ENCODE results near the gene POLR3H.

Gene POLR3H

DNA sequence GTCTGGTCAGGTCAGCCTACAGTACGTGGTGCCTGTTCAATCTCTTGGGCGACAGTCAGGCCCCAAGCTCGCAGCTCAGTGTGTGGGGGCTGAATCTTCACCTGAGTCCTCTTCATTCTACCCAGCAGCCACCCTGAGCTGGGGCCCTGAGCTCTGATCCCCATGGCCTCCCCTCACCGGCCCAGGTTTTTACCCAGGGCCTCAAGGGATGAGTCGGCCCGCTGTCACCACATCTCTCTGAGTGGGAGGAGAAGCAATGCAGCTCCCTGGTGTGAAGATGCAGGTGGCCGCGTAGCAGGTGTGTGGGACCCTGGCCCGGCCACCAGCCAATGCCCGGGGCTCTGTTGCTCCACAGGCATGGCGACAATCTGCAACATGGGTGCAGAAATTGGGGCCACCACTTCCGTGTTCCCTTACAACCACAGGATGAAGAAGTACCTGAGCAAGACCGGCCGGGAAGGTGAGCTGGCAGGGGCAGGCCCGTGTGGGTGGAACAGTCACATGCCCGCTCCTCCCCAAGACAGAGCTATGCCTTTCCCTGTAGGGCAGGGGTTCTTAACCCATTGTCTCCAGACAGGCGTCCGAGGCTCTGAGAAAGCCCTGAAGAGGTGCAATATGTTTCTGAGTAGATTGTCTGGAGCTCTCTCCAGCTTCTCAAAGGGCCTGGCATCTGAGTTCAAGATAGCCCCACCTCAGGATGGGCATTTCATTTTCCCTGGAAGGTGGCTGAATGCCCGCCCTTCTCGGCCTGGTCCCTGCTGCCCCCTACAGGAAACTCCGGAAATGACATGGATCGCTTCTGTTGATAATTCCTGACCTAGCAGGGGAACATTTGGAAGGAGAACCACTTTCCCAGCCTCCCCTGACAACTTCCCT, 26.9 kb downstream of the POLR3H start:
- DNase-seq (ENCODE audit: low read depth, low spot score) = peak; percentile 82

DNA sequence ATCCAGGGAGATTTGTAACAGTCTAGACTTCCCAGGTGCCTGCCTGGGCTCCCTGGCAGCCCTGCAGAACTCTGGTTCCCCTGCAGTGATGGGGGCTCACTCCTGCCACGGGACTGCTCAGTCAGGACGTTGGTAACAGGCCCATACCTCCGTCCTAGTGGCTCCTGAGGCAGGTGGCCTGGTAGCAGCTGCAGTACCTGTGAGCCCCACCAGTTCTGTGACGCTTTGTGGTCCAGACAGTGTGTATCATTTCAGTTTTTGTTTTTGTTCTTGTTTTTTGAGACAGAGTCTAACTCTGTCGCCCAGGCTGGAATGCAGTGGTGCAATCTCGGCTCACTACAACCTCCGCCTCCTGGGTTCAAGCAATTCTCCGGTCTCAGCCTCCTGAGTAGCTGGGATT, 27.8 kb downstream of the POLR3H start:
- DNase-seq (ENCODE audit: low read depth, low spot score) = no peak

DNA sequence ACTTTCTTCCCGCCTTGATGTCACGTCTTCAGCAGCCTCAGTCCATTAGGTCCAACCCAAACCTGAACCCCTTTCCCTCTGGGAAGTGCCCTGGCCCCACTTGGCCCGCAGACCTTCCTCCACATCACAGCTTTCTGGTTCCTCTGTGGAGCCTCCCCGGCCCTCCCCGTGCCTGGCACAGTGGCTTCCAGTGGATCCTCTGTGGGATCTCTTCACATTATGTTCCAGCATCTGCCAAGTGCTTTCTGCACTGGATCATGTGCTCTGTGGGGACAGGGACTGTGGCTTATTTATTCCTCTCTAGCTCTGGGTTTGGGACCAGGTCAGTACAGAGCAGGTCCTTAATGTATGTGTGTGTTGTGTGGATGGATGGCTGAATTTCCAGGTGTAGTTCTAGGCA, 30.9 kb downstream of the POLR3H start:
- no peak for DNase-seq (ENCODE audit: low read depth, low spot score)

DNA sequence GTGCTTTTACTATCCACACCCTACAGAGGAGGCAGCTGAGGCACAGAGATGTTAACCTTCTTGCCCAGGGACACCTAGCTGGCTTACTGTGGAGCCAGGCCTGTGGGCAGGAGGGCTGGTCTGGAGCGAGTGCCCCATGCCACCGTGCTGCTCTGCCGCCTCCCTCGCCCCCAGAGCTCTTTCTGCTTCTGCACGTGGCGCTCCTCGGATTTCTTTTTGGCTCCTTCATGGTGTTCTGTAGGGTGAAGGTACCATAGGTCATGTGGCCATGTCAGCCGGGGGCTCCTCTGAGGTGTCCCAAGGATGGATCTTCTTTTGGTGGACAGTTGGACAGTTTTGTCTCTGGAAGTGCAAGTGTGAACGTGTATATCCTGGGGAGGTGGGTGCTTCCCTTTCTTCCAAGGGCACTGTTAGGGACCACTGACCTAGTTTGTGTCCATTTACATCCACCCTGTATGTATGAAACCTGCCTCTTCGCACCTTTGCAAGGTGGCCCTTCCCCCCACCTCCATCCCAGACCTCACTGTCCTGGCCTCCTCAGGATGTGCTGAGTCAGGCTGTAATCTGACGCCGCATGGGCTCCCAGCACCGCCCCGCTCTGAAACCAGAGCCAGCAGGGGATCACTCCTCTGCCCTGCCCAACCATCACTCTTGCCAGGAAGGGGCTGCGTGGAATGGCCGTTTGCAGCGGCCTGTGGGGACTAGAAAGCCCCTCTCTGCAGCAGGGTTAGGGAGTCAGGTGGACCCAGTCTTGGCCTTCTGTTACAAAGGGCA, 31.7 kb downstream of the POLR3H start:
- DNase-seq (ENCODE audit: low read depth, low spot score) = peak; percentile 87

DNA sequence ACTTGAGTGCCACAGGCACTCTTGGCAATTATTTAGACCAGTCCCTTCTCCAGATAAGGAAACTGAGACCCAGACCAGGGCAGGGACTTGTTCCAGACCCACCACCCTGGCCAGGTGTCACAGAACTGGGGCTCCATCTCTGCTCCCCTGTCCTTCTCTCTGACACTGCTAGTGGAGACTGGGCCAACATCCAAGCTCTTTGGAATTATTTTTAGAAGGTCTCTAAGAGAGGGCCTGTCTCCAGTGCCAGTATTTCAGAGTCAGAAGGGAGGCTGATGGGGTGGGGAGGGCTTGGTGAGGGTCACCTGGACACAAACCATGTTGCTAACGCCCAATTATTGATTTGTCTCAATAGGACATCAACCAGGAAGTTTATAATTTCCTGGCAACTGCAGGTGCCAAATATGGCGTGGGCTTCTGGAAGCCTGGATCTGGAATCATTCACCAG, 32.7 kb downstream of the POLR3H start:
- DNase-seq (ENCODE audit: low read depth, low spot score) = no peak

DNA sequence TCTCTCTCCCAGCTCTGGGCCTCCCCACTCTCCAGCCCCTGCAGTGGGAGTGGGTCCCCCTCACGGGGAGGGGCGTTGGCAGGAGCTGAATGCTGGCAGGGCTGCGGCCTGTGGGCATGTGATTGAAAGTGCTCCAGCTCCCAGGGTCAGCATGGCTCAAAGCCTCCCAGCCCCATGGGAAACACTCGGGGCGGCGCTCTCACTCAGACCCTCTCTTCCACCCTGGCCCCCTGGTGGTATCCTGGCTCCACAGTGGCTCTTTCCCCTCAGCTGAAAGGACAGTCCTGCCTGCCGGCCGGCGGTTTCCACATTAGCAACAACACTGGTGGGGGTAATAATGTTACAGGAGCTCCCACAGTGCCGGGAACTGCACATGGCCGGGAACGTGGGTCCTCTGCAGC, 35.5 kb downstream of the POLR3H start:
- peak; percentile 63 for DNase-seq (ENCODE audit: low read depth, low spot score)

DNA sequence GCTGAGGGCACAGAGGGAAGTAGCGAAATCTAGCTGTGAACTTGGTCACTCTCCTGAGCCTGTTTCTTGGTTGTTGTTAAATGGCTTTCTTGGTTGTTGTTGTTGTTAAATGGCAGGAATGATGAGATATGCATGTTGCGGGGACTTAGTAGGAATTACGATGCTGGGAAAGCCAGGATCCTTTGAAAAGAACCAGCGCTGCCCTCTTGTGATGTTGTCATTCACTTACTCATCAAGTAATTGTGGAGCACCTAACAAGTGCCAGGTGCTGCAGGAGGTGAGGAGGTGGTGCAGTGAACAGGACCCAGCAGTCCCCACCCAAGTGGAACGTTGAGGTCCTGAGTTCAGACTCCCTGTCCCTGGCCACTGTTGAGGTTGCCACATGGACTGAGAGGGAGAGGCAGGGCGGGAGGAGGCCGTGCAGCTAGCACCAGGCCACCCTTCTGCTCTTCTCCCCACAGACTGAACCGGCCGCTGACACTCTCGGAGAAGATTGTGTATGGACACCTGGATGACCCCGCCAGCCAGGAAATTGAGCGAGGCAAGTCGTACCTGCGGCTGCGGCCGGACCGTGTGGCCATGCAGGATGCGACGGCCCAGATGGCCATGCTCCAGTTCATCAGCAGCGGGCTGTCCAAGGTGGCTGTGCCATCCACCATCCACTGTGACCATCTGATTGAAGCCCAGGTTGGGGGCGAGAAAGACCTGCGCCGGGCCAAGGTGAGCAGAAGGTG, 36.8 kb downstream of the POLR3H start:
- DNase-seq (ENCODE audit: low read depth, low spot score) = no peak

DNA sequence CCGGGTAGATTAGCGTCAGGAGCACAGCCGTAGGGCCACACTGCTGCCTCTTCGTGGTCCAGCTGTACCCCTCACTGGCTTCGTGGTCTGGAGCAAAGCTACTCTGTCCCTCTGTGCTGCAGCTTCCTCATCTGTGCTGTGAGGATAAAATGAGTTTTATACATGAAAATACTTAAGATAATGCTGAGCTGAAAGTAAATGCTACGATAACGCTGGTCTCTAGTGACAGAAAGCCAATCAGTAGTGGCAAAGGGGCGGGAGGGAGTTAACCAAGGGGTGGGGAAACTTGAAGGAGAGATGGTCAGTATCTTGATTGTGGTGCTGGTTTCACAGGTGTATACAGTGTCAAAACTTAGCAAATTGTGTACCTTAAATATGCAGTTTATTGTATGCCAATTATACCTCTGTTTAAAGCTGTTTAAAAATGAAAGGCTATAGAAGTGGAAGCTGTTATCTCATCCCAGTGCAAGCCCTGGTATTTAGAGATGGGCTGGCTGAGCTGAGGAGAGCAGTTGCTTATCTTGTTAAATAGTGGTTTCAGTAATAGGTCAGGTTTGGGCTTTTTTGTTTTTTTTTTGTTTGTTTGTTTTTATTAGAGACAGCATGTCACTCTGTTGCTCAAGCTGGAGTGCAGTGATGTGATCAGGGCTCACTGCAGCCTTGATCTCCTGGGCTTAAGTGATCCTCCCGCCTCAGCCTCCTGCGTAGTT, 38.6 kb downstream of the POLR3H start:
- no peak for DNase-seq (ENCODE audit: low read depth, low spot score)

DNA sequence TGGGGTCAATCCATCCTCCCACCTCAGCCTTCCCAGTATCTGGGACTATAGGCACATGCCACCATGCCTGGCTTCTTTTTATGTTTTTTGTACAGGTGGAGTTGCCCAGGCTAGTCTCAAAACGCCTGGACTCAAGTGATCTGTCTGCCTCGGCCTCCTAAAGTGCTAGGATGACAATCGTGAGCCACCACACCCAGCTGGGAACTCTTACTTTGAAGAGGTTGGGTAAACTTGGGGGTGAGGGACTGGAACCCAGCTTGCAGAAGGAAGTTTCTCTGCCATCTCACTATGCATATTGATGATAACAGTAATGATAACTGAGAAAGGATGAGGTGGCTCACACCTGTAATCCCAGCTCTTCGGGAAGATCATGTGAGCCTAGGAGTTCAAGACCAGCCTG, 39.5 kb downstream of the POLR3H start:
- DNase-seq (ENCODE audit: low read depth, low spot score) = no peak

DNA sequence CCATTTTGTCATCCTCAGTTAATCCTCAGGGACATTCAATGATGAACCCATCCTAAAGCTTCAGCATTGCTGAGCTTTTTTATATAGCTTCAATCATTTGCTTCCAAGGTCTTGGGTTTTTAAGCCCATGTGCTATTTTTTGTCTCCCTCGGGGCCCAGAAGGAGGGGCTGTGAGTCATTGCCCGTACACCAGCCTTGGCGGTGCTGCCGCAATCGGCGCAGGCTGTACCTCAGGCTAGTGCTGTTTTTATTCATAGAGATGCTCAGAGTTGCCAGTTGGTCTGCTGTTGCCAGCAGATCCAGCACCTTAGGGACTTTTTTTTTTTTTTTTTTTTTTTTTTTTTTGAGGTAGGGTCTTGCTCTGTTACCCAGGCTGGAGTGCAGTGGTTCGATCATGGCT, 39.9 kb downstream of the POLR3H start:
- no peak for DNase-seq (ENCODE audit: low read depth, low spot score)

DNA sequence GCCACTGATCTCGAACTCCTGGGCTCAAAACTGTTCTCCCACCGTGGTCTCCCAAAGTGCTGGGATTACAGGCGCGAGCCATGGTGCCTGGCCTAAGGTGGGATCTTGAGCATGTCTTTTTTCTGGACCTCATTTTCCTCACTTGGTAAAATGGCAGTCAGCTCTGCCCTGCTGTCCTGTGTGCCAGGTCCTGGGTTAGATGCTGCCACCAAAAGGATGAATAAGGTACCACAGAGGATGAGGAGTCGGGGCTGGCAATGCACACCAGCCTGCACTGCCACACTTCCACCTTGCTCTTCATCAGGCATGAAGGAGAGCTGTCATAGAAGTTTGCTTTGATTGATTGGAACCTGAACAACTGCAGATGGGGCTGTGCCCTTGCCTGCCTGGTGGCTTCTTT, 43.1 kb downstream of the POLR3H start:
- no peak for DNase-seq (ENCODE audit: low read depth, low spot score)

DNA sequence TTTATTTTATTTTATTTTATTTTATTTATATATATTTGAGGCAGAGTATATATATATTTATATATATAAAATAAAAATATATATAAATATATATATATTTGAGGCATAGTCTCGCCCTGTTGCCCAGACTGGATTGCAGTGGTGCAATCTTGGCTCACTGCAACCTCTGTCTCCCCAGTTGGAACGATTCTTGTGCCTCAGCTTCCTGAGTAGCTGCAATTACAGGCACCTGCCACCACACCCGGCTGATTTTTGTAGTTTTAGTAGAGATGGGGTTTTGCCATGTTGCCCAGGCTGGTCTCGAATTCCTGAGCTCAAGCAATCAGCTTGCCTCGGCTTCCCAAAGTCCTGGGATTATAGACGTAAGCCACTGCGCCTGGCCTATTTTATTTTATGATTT, 44.0 kb downstream of the POLR3H start:
- DNase-seq (ENCODE audit: low read depth, low spot score) = no peak

DNA sequence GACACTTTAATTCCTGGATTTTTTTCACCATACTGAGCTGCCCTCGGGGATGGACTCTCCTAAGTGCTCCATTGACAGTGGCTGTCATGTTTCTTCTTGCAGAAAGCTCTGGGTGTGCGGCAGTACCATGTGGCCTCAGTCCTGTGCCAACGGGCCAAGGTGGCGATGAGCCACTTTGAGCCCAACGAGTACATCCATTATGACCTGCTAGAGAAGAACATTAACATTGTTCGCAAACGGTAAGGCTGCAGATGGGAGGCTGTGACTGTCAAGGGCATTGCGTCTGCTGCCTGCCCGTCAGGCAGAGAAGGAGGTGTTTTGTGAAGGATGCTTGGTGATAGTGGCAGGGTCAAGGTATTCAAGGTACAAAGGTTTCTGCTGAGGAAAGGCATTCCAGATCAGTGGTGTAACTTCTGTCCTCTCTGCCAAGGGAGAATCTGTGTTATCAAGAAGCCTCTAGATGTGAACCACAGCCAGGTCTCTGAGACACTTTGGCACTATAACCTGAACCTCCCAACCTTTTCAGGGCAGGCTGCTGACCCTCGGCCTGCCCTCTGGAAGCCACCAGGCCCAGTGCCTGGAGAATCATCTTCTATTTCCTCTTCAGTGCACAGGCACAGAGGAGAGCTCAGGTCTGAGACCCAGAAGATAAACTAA, 44.5 kb downstream of the POLR3H start:
- no peak for DNase-seq (ENCODE audit: low read depth, low spot score)

DNA sequence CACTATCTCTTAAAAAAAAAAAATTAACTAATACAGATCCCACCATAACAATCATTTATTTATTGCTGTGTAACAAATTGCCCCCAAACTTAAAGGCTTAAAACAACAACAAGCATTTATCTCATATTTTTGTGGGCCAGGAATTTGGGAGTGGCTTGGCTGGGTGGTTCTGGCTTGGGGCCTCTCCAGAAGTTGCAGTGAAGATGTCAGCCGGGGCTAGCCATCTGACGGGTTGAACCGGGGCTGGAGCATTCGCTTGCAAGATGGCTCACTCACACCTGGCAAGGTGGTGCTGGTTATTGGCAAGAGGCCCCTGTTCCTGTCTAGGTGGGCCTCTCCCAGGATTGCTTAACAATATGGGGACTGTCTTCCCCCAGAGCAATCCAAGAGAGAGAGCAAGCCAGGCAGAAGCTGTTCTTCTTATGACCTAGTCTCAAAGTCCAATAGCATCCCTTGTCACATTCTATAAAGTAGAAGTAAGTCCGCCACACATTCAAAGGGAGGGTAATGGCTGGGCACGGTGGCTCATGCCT, 45.9 kb downstream of the POLR3H start:
- no peak for DNase-seq (ENCODE audit: low read depth, low spot score)

DNA sequence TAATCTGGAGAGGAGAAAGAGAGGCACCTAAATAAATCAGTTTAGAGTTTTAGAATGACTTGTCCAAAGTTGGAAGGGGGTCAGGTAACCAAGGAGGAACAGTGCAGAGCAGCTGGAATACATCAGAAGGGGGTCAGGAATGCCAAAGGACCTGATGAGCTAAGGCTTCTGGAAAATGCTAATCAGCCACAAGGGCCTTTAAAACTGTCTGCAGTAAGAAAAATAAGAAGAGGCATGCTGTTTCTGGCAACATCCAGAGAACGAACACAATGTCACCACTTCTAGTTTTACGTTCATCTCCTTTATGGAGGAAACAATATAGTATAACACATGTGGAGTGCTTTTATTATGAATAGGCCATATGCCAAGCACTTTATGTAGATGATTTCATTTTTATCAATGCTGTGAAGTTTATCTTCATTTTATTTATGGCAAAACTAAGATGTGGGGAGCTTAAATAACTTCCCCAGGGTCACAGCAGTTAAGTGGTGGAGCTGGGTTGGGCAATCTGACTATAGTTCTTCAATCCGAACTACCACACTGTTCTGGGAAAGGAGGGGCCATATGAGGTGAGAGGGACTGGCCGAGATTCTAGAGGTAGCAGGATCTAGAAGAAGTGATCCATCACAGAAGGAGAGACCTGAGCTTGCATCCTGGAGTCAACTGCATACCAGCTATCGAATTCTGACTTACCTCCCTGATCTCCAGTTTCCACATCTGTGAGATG, 52.7 kb downstream of the POLR3H start:
- no peak for DNase-seq (ENCODE audit: low read depth, low spot score)

DNA sequence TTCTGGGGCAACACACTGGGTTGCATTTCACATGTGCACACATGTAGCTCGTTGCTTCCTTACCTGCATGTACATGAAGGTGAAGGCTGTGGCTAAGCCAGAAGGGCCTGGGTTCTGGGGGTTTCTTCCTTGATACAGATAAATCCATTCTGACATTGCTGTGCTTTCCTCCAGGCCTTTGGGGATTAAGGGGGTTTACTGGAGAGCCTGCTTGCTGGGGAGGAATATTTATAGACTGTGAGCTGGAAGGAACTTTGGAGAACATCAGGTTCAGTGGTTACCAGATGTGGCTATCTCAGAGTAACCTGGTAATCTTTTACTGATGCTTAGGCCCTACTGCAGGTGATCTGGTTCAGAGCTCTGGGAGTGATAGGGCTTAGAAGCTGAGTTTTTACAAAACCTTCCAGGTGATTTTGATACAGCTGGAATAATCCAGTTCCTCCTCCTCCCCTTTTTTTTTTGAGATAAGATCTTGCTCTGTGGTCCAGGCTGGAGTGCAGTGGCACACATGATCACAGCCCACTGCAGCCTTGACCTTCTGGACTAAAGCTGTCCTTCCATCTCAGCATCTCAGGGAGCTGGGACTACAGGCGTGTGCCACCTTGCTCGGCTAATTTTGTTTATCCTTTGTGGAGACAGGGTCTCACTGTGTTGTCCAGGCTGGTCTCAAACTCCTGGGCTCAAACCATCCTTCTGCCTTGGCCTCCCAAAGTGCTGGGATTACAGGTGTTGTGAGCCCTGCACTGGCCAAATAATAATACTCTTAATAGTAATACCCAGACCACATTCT, 55.5 kb downstream of the POLR3H start:
- no peak for DNase-seq (ENCODE audit: low read depth, low spot score)

DNA sequence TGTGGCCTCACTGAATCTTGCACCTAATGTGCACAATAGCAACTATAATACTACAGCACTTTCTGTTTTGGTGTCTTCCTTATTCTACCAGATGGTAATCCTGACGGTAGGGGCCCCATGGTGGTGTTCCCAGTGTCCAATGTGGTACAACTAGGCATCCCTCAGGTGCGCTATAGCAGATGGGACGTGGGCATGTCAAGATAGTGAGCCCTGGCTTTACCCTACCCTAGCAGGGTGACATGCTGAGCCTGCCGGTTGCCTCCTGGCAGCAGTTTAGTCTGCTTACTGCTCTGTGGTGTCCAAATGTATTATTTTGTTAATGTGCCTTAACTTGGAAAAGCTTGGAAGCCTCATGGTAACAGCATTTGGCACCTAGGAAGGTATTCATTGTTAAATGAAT, 56.2 kb downstream of the POLR3H start:
- no peak for DNase-seq (ENCODE audit: low read depth, low spot score)

DNA sequence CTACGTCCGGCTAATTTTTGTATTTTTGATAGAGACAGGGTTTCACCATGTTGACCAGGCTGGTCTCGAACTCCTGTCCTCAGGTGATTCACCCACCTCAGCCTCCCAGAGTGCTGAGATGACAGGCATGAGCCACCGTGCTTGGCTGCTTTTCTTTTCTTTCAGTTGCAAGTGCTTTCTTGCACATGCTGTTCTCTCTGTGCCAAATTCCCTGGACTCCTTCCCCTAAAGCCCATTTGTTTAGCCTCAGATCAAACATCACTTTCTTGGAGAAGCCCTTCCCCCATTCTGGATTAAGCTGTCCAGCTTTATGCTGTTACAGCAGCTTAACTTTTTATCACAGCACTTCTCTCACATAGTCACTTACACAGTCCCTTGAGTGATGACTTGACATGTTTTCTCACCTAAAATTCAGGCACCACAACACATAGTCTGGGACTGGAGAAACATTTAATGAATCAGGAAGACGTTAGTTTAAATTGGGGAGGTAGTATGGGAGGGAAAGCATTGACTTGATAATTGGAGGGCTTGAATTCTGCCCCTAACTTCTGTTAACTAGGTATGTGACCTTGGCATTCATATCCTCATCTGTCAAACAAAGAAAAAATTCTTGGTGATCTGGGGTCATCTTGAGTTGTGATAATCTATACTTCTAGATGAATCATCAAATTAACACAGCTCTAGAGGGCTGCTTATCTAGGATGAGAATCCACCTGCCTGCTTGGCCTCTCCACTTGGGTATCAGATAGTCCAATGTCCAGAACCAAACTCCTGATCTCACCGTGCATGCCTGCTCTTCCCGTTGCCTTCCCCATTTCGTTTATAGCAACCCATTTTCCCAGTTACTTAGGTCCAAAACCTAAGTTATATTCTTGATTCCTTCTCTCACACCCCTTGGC, 57.0 kb downstream of the POLR3H start:
- DNase-seq (ENCODE audit: low read depth, low spot score) = no peak
